ENCODE measurements around the gene FYN.

Gene FYN

DNA sequence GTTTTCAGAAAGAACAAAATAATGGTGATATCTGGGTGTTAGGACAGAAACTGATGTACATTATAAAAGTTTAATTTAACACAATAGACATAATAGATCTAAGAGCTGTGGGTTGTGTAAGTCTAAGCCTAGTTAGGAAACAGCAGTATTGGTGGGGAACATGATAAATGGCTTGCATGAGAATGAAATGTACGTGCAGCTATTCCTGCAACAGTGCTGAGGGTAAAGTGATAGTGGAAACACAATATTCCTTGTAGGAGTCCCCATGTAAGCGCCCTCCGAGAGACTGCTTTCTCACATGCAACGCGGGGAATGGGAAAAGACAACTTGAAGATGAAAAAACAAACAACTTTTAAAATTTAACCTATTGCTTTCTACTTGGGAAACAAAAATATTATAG lies 171.0 kb downstream of the FYN start:
- H3K27ac ChIP-seq (ENCODE audit: poor library complexity, severe bottlenecking), result no peak overlapping the region
- no peak overlapping the region for H3K4me3 ChIP-seq (ENCODE audit: severe bottlenecking)
- ATAC-seq (ENCODE audit: low read depth) (no peak), DNase-seq (ENCODE audit: low spot score) (no peak)
- H3K36me3 ChIP-seq (ENCODE audit: low read depth), result peaks cover 9% of the 10 kb centered on the region; the same call in 1 of the 2 replicates
- H3K4me1 ChIP-seq (ENCODE audit: insufficient read depth, poor library complexity, severe bottlenecking), result no peaks in the 10 kb centered on the region
- no peaks in the 10 kb centered on the region for H3K9me3 ChIP-seq (ENCODE audit: severe bottlenecking)
- TF ChIP-seq, protein P1, sequence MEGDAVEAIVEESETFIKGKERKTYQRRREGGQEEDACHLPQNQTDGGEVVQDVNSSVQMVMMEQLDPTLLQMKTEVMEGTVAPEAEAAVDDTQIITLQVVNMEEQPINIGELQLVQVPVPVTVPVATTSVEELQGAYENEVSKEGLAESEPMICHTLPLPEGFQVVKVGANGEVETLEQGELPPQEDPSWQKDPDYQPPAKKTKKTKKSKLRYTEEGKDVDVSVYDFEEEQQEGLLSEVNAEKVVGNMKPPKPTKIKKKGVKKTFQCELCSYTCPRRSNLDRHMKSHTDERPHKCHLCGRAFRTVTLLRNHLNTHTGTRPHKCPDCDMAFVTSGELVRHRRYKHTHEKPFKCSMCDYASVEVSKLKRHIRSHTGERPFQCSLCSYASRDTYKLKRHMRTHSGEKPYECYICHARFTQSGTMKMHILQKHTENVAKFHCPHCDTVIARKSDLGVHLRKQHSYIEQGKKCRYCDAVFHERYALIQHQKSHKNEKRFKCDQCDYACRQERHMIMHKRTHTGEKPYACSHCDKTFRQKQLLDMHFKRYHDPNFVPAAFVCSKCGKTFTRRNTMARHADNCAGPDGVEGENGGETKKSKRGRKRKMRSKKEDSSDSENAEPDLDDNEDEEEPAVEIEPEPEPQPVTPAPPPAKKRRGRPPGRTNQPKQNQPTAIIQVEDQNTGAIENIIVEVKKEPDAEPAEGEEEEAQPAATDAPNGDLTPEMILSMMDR (IDR thresholded peaks at IDR 0.05; ENCODE audit: poor library complexity, severe bottlenecking), result no peak
- no peaks in the 10 kb centered on the region for H3K27me3 ChIP-seq (ENCODE audit: insufficient read depth, poor library complexity, severe bottlenecking)

DNA sequence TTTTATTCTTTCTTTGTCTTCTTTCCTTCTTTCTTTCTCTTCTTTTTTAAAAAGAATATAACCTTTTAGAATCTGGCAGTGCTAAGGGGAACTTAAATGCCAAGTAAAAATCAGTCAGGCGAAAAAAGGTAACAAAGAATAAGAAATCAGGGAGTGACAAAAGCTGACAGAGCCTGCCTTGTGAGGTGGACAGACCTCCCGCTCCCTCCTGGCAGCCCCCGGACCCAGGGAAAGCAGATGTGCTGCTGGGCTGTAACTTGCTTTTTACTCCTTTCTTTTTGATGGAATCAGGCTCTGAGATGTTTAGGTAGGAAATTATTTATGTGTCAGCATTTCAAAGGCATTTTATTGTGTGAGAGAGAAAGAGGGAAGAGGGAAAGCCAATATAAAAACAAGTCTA lies 172.1 kb downstream of the FYN start:
- H3K4me3 ChIP-seq (ENCODE audit: severe bottlenecking), result no peak overlapping the region
- no peak for DNase-seq (ENCODE audit: low spot score)
- no peak overlapping the region for H3K27ac ChIP-seq (ENCODE audit: poor library complexity, severe bottlenecking)
- H3K4me1 ChIP-seq (ENCODE audit: insufficient read depth, poor library complexity, severe bottlenecking), result no peaks in the 10 kb centered on the region
- H3K27me3 ChIP-seq (ENCODE audit: insufficient read depth, poor library complexity, severe bottlenecking), result no peaks in the 10 kb centered on the region
- ATAC-seq (ENCODE audit: low read depth), result no peak
- H3K36me3 ChIP-seq (ENCODE audit: low read depth), result peaks cover 9% of the 10 kb centered on the region; the same call in 1 of the 2 replicates
- TF ChIP-seq, protein P1 (IDR thresholded peaks at IDR 0.05; ENCODE audit: poor library complexity, severe bottlenecking), result no peak
- H3K9me3 ChIP-seq (ENCODE audit: severe bottlenecking), result no peaks in the 10 kb centered on the region

DNA sequence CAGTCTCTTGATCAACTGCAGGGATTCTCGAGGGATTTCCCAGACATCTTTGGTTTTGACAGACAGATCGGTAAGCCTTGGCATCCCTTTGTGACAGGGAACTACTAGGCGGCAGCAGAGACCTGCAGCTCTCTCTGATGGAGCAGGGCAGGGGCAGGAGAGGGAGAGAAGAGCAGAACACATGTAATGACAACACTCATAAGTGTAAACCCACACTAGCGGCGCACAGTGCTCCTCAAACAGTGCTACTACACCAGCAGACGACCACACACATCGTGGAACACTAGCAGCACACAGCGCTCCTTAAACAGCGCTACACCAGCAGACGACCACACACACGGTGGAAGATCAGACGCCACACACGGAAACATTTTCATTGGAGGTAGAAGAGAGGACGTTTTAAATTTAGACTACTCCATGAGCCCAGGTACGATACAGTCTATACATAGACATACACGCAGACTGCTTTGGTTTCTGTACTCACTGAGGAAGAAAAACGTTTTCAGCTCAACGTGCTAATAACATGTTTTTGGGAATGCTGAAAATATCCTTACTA lies 173.0 kb downstream of the FYN start:
- H3K4me3 ChIP-seq (ENCODE audit: severe bottlenecking), result no peak overlapping the region
- H3K27me3 ChIP-seq (ENCODE audit: insufficient read depth, poor library complexity, severe bottlenecking), result no peaks in the 10 kb centered on the region
- TF ChIP-seq, protein P1 (IDR thresholded peaks at IDR 0.05; ENCODE audit: poor library complexity, severe bottlenecking), result no peak
- no peaks in the 10 kb centered on the region for H3K4me1 ChIP-seq (ENCODE audit: insufficient read depth, poor library complexity, severe bottlenecking)
- H3K36me3 ChIP-seq (ENCODE audit: low read depth), result peaks cover 9% of the 10 kb centered on the region; the same call in 1 of the 2 replicates
- no peak for ATAC-seq (ENCODE audit: low read depth)
- no peaks in the 10 kb centered on the region for H3K9me3 ChIP-seq (ENCODE audit: severe bottlenecking)
- H3K27ac ChIP-seq (ENCODE audit: poor library complexity, severe bottlenecking), result no peak overlapping the region
- no peak for DNase-seq (ENCODE audit: low spot score)

DNA sequence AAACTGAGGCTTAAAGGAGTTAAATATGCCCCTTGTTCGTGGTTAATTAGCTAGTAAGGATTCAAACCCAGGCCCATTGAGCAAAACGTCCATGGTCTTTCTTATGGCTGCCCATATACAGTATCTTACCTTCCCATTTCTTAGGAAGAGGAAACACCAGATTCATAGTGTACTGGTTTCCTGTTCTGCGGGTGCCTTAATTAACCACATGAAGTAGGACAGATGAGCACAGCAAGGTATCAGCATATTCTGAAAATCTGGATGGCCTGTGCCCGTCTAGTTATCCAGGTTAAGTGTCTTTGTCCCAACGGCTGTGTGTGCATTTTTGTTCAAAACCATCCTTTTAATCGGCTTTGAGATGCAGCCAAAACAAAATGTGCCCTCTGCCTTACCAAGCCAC lies 174.1 kb downstream of the FYN start:
- no peaks in the 10 kb centered on the region for H3K27me3 ChIP-seq (ENCODE audit: insufficient read depth, poor library complexity, severe bottlenecking)
- ATAC-seq (ENCODE audit: low read depth) (no peak), DNase-seq (ENCODE audit: low spot score) (no peak)
- H3K36me3 ChIP-seq (ENCODE audit: low read depth), result peaks cover 13% of the 10 kb centered on the region
- TF ChIP-seq, protein P1 (IDR thresholded peaks at IDR 0.05; ENCODE audit: poor library complexity, severe bottlenecking), result no peak
- no peak overlapping the region for H3K27ac ChIP-seq (ENCODE audit: poor library complexity, severe bottlenecking)
- H3K4me3 ChIP-seq (ENCODE audit: severe bottlenecking), result no peak overlapping the region
- no peaks in the 10 kb centered on the region for H3K9me3 ChIP-seq (ENCODE audit: severe bottlenecking)
- H3K4me1 ChIP-seq (ENCODE audit: insufficient read depth, poor library complexity, severe bottlenecking), result no peaks in the 10 kb centered on the region

DNA sequence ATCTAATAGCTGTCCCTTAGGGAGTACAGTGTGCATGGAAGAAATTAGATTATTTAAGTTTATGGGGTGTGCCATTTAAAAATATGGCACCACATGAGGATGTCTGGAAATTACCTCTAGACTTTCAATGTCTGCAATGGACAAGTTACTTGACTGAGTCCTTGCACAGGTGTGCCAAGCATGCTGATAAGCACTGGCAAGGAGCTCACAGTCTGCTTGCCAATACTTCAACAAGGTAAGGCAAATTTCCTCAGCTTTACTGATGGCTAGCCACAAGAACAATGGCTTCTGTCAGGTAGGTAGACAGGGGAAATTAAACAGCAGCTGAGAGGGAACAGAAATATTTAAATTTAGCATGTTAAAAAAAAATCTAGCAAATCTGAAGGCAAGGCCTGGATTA lies 176.4 kb downstream of the FYN start:
- H3K9me3 ChIP-seq (ENCODE audit: severe bottlenecking), result no peaks in the 10 kb centered on the region
- DNase-seq (ENCODE audit: low spot score) (no peak), ATAC-seq (ENCODE audit: low read depth) (no peak)
- TF ChIP-seq, protein P1 (IDR thresholded peaks at IDR 0.05; ENCODE audit: poor library complexity, severe bottlenecking), result no peak
- no peak overlapping the region for H3K27ac ChIP-seq (ENCODE audit: poor library complexity, severe bottlenecking)
- H3K27me3 ChIP-seq (ENCODE audit: insufficient read depth, poor library complexity, severe bottlenecking), result no peaks in the 10 kb centered on the region
- H3K4me3 ChIP-seq (ENCODE audit: severe bottlenecking), result no peak overlapping the region
- H3K36me3 ChIP-seq (ENCODE audit: low read depth), result peaks cover 8% of the 10 kb centered on the region
- H3K4me1 ChIP-seq (ENCODE audit: insufficient read depth, poor library complexity, severe bottlenecking), result no peaks in the 10 kb centered on the region

All from RWPE2 (cell line).